Thoracic aorta (tissue), 2 donors: ENCODE data around the gene DEDD2. TPM values are rescaled to one million over a fixed set of nuclear protein-coding genes. Genes with fewer than 3 reads are reported as not detected.

Experiments used
- ATAC-seq: fragments of 150-250 bp; one replicate; pipeline ENCODE4 v1.8.0; 2017; ENCODE audit warnings: low read depth; ENCODE audit not compliant: insufficient number of reproducible peaks, low FRiP score
- DNase-seq: peaks from one replicate; pipeline ENCODE4 v3.0.0-alpha.2; 2020; ENCODE audit warnings: low spot score
- H3K27ac ChIP-seq, 2 donors: fragments of 200-600 bp; sonication (generic); 1 replicate in 1 of 2; 2 replicates in 1 of 2; pipeline ENCODE4 v1.5.1; 2016; ENCODE audit warnings: mild to moderate bottlenecking in 2 of 2, moderate library complexity in 2 of 2
- H3K27me3 ChIP-seq: fragments of 200-600 bp; sonication (generic); replicated peaks from 2 replicates; pipeline ENCODE4 v1.6.0; 2016; ENCODE audit warnings: mild to moderate bottlenecking; ENCODE audit not compliant: insufficient read depth
- H3K36me3 ChIP-seq: fragments of 200-600 bp; sonication (generic); one replicate; pipeline ENCODE4 v1.5.1; 2016
- H3K4me1 ChIP-seq, 2 donors: fragments of 200-600 bp; sonication (generic); 1 replicate in 1 of 2; 2 replicates in 1 of 2; pipeline versions ENCODE4 v1.5.1 to v1.6.0; 2016; ENCODE audit warnings: low read depth in 2 of 2, mild to moderate bottlenecking in 1 of 2; ENCODE audit not compliant: control insufficient read depth in 1 of 2
- H3K4me3 ChIP-seq: fragments of 200-600 bp; sonication (generic); 2 replicates; pipeline ENCODE4 v1.5.1; 2016; ENCODE audit warnings: mild to moderate bottlenecking
- H3K9me3 ChIP-seq: fragments of 200-600 bp; sonication (generic); 2 replicates; pipeline ENCODE4 v1.5.1; 2016
- CTCF ChIP-seq: fragments of 200-600 bp; sonication (generic); IDR thresholded peaks from one replicate; pipeline ENCODE4 v1.5.1; 2019; ENCODE audit warnings: antibody characterized with exemption
- total RNA-seq, 2 donors: library from RNA; depleted of rRNA; stranded (reverse); fragments of >200 nt; gene quantifications; one replicate each; pipeline versions ENCODE4 v1.1.0 to v1.2.3, GENCODE V29; 2016

The DEDD2 gene
- total RNA-seq, 2 donors from 2014 or later = 21.7 to 33.2 TPM

DNA sequence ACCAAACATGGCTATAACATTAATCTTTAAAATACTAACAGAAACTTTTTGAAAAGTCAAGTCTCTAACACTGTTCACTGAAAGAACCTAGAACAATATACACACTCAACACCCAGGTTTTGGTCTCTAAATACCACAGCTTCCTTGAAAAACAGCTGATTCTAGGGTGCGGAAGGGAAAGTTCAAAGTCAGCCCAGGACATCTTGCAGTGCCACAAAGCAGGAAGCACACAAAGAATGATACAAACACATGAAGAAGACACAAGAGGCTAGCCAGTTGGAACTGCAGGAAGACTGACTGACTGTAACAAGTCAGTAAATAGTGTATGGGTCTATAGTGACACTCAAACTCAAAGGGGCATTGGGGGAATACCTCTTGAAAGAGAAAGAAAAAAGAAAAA, 4.6 kb downstream of the DEDD2 start:
- H3K27ac ChIP-seq = no peak overlapping the region
- no peaks in the 10 kb centered on the region for H3K9me3 ChIP-seq
- H3K27me3 ChIP-seq = no peaks in the 10 kb centered on the region
- DNase-seq = no peak
- H3K4me3 ChIP-seq = no peak overlapping the region
- no peak for ATAC-seq
- H3K4me1 ChIP-seq = peaks cover 5 to 19% of the 10 kb centered on the region in 2 donors
- TF ChIP-seq CTCF = no peak
- H3K36me3 ChIP-seq = peaks cover 28% of the 10 kb centered on the region

DNA sequence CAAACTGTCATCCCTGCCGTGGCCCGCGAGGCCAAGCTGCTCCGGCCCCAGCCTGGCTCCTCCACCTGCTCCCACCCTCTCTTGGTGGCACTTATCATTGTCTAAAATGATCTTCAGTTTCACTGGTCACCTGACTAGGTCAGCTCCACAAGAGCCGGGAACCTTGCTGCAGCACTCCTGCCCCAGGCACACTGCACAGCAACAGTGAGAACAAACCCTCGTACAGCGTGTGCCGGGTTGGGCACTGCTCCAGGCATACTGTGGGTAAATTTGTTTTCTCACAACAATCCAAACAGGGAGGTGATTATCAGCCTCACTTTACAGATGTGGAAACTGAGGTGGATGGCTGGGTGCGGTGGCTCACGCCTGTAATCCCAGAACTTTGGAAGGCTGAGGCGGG, 8.9 kb downstream of the DEDD2 start:
- ATAC-seq (no peak), DNase-seq (no peak)

DNA sequence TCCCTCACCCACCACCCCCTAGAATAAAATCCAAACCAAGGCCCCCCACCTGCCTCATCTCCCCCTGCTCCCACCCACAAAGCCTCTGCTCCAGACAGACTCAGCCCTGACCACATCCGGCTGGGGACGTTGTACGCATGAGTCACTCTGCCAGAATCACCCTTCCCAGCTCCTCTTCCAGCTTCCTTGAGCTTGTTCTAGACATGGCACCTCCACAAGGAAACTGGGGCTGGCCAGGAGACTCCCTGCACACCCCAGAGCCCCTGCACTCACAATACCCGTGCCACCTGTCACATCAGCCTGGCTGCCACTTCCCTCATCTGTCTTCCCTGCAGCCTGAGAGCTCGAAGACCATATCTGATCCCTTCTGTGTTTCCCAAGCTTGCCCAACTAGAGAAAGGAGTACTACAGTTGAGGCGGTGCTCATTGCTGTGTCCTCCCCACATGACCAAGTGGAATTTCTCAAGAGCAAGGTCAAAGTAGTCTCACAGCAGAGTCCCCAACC, 9.7 kb downstream of the DEDD2 start:
- ATAC-seq (no peak), DNase-seq (no peak)
- Histone ChIP-seq H3K27me3 (no peaks in the 10 kb centered on the region), H3K27ac (no peak overlapping the region), H3K9me3 (no peaks in the 10 kb centered on the region), H3K4me3 (no peak overlapping the region), H3K36me3 (peaks cover 46% of the 10 kb centered on the region), H3K4me1 (no peaks in the 10 kb centered on the region)
- TF ChIP-seq CTCF = no peak

More for the DNA sequence above, 8.9 kb downstream of the DEDD2 start:
- no peaks in the 10 kb centered on the region for H3K27me3 ChIP-seq
- H3K36me3 ChIP-seq = peaks cover 38% of the 10 kb centered on the region
- H3K9me3 ChIP-seq = no peaks in the 10 kb centered on the region
- H3K4me1 ChIP-seq = no peaks in the 10 kb centered on the region
- no peak overlapping the region for H3K4me3 ChIP-seq
- TF ChIP-seq CTCF = no peak
- no peak overlapping the region for H3K27ac ChIP-seq

DNA sequence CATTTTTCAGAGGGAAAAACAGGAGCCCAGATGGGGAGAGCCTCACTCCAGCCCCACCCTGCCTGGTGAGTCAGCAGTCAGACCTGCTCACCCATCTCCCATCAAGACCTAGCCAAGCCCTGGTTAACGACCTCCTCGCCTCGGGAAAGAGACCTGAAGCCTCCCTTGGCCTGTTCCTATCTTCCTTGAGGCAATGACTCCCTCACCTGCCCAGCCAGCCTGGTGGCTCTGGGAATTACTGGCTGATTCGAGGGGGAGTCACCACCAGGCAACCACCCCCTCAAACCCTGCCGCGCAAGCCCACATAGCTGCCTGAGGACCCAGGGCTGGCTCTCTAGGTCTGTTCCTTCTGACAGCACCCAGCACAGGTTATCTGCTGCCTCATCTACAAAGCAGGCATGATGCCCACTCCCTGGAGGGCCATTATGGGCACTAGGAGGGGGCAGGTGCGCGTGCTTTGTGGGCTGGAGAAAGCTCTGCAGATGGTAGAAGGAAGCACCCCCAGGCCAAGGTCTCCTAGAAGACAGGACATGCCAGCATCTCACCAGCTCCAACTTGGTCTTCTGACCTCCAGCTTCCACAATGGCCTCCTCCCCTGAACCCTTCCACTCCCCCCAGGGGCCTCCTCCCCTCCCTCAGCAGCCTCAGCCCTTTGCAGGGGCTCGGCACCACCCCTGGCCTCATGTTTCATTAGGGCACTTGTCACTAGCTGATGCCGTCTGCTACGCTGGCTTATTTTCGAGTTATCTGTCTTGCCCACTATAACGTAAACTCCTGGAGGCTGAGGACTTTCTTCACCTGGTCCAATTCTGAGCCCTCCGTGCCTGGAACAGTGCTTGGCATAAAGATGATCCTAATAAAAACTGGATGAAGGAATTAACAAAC, 10.4 kb downstream of the DEDD2 start:
- no peaks in the 10 kb centered on the region for H3K27me3 ChIP-seq
- peaks cover 49% of the 10 kb centered on the region for H3K36me3 ChIP-seq
- H3K4me1 ChIP-seq = no peaks in the 10 kb centered on the region
- no peak for TF ChIP-seq CTCF
- H3K27ac ChIP-seq = no peak overlapping the region
- H3K9me3 ChIP-seq = no peaks in the 10 kb centered on the region
- DNase-seq (no peak), ATAC-seq (no peak)
- no peak overlapping the region for H3K4me3 ChIP-seq

DNA sequence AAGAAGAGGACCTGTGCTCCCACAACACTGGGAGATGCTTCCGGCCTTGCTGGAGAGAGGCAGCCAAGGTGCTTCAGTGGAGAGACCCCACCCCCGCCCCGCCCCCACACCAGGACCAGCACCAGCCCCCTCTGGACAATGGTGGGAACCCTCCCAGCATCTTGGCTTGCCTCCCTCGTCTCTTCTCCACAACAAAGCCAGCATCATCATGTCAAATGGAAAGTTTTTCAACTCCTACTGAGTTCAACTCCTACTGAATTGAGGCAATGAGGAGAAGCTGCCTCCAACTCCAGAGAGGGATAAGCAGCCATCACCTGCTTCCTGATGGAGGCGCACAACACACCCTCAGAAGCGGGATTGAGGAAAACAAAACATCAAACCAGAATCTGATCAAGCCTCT, 12.8 kb downstream of the DEDD2 start:
- Histone ChIP-seq H3K4me1 (no peaks in the 10 kb centered on the region), H3K9me3 (no peaks in the 10 kb centered on the region), H3K4me3 (no peak overlapping the region), H3K36me3 (peaks cover 44% of the 10 kb centered on the region), H3K27ac (no peak overlapping the region), H3K27me3 (no peaks in the 10 kb centered on the region)
- no peak for TF ChIP-seq CTCF
- ATAC-seq (no peak), DNase-seq (no peak)
